Transverse colon (tissue), 4 donors: Measurements from ENCODE around the gene SNX5. TPM values are rescaled to one million over a fixed set of nuclear protein-coding genes. Genes with fewer than 3 reads are reported as not detected.
A peak's percentile ranks its signal among the peaks of the same experiment; 100 is the strongest.

ENCODE experiments used
- DNase-seq: peaks from one replicate; pipeline ENCODE4 v3.0.0-alpha.2; 2019
- H3K27ac ChIP-seq, 4 donors: fragments of 200-600 bp; sonication (generic); 2 replicates each; pipeline ENCODE4 v1.5.1; 2016 to 2018; ENCODE audit warnings: inconsistent platforms in 4 of 4
- H3K27me3 ChIP-seq: fragments of 200-600 bp; sonication (generic); 2 replicates; pipeline ENCODE4 v1.5.1; 2017; ENCODE audit warnings: inconsistent platforms
- H3K36me3 ChIP-seq, 4 donors: fragments of 200-600 bp; sonication (generic); 2 replicates each; pipeline ENCODE4 v1.5.1; 2017 to 2019; ENCODE audit warnings: inconsistent platforms in 4 of 4
- H3K4me1 ChIP-seq, 4 donors: fragments of 200-600 bp; sonication (generic); 2 replicates each; pipeline ENCODE4 v1.5.1; 2017 to 2020; ENCODE audit warnings: inconsistent platforms in 4 of 4
- H3K4me3 ChIP-seq, 4 donors: fragments of 200-600 bp; sonication (generic); 1 replicate in 1 of 4; 2 replicates in 3 of 4; pipeline versions ENCODE4 v1.5.1 to v1.6.1; 2017 to 2019; ENCODE audit warnings: inconsistent platforms in 4 of 4
- H3K9me3 ChIP-seq, 2 donors: fragments of 200-600 bp; sonication (generic); 2 replicates each; pipeline ENCODE4 v1.5.1; 2017 to 2019; ENCODE audit warnings: inconsistent platforms in 2 of 2
- EP300 ChIP-seq: sonication (generic); formaldehyde crosslinking; IDR thresholded peaks from one replicate; pipeline ENCODE4 v1.6.1; 2017; ENCODE audit warnings: antibody characterized with exemption, low read depth
- POLR2A ChIP-seq: fragments of 450-650 bp; IDR thresholded peaks from one replicate; pipeline ENCODE4 v1.6.1; 2016; ENCODE audit warnings: antibody characterized with exemption, mild to moderate bottlenecking, moderate library complexity
- POLR2AphosphoS5 ChIP-seq, 3 donors: sonication (generic); formaldehyde crosslinking; IDR thresholded peaks; one replicate each; pipeline ENCODE4 v1.6.1; 2016; ENCODE audit warnings: antibody characterized with exemption in 3 of 3
- WGBS, 2 donors: methylation state at CpG; one replicate each; pipeline ENCODE4 v1.1.5; 2018; ENCODE audit warnings: low coverage in 1 of 2; 5-methylcytosine and 5-hydroxymethylcytosine counted together
- in situ Hi-C, 4 donors: fragments of 200-750 bp; cut with MboI; loops; one replicate each; pipeline versions ENCODE4 v1.15.0 to v1.15.1; 2017; ENCODE audit warnings: low sequenced_read_pairs in 3 of 4, low pct_ligation_motif_present in 1 of 4, low pct_unique_long_range_greater_than_20kb in 1 of 4
- intact Hi-C: fragments of 100-400 bp; cut with DNase I; formaldehyde crosslinking; loops from one replicate; pipeline ENCODE4 v1.15.1; 2023; ENCODE audit warnings: low total_unique reads
- total RNA-seq, 4 donors: library from RNA; depleted of rRNA; stranded (reverse); fragments of >200 nt; gene quantifications; one replicate each; pipeline ENCODE4 v1.1.0, GENCODE V29; 2016
- TF ChIP-seq, protein P1 (sequence below), 5 experiments: fragments of 200-600 bp in 3 of 5; fragments of 450-650 bp in 2 of 5; sonication (generic) in 3 of 5; IDR thresholded peaks; 1 replicate in 2 of 5; 2 replicates in 3 of 5; pipeline ENCODE4 v1.5.1; 2016 to 2017; ENCODE audit warnings: antibody characterized with exemption in 5 of 5, inconsistent platforms in 3 of 5, mild to moderate bottlenecking in 2 of 5, moderate library complexity in 1 of 5

Gene SNX5
- total RNA-seq, 4 donors from 2014 or later, result 91.9 to 160 (median 122) TPM

DNA sequence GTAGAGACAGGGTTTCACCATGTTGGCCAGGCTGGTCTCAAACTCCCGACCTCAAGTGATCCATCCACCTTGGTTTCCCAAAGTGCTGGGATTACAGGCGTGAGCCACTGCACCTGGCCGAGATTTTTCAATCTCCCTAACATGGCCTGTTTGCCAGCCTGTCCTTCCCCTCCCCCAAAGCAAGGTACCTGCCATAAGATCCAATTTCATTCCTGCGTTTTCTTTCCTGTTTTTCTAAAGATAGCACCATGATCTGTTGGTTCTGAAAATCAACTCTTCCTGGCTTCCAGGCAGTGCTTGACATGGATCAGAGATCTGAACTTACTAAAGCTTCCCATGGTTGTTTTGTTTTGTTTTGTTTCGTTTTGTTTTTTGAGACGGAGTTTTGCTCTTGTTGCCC, 7.7 kb upstream of the SNX5 start:
- intact Hi-C loops, result no loop called here

DNA sequence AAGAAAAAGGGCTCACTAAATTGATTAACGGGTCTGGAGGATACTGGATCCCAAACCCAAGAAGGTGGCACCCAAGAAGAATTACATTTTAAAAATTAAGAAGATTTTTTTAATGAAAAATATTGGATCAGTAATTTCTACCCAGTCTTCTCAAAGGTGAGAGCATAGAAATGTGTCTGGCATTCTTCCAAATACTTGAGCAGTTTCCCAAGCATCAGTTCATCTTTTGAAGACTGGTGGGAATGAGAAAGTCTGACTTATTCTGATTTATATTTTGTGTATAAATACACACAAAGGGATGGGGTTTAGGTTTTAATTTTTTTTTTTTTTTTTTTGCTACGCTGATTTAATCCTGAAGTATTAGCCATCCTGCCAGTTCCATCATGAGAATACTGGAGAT, 3.5 kb upstream of the SNX5 start:
- peaks cover 0 to 5% (median 0%) of the 10 kb centered on the region in 4 donors for H3K36me3 ChIP-seq
- intact Hi-C loops (loop anchor here (5.0 kb wide), 1 partner anchor 170 kb away; no protein-coding TSS in a partner anchor), in situ Hi-C loops (no loop called here)
- no peaks in the 10 kb centered on the region for H3K27me3 ChIP-seq
- H3K9me3 ChIP-seq, result no peaks in the 10 kb centered on the region
- H3K27ac ChIP-seq, result peak overlapping the region in 3 of 4 donors; percentile 99 to 100 (median 99)
- no peak for DNase-seq
- no peak for TF ChIP-seq EP300
- TF ChIP-seq POLR2AphosphoS5 (IDR thresholded peaks at IDR 0.05), result no peak
- TF ChIP-seq, protein P1, sequence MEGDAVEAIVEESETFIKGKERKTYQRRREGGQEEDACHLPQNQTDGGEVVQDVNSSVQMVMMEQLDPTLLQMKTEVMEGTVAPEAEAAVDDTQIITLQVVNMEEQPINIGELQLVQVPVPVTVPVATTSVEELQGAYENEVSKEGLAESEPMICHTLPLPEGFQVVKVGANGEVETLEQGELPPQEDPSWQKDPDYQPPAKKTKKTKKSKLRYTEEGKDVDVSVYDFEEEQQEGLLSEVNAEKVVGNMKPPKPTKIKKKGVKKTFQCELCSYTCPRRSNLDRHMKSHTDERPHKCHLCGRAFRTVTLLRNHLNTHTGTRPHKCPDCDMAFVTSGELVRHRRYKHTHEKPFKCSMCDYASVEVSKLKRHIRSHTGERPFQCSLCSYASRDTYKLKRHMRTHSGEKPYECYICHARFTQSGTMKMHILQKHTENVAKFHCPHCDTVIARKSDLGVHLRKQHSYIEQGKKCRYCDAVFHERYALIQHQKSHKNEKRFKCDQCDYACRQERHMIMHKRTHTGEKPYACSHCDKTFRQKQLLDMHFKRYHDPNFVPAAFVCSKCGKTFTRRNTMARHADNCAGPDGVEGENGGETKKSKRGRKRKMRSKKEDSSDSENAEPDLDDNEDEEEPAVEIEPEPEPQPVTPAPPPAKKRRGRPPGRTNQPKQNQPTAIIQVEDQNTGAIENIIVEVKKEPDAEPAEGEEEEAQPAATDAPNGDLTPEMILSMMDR (IDR thresholded peaks at IDR 0.05), result no peak
- no peak for TF ChIP-seq POLR2A
- H3K4me3 ChIP-seq, result peak overlapping the region in 3 of 4 donors; percentile 88 to 95 (median 93)
- WGBS, 2 donors, result 29 to 51% methylated on average over 2 of the region's 2 CpGs
- peaks cover 16 to 48% (median 39%) of the 10 kb centered on the region in 4 donors for H3K4me1 ChIP-seq

More for the DNA sequence above, 7.7 kb upstream of the SNX5 start:
- Histone ChIP-seq H3K4me1 (peaks cover 9 to 35% (median 22%) of the 10 kb centered on the region in 4 donors), H3K27ac (no peak overlapping the region), H3K36me3 (peaks cover 0 to 5% (median 0%) of the 10 kb centered on the region in 4 donors), H3K4me3 (no peak overlapping the region), H3K27me3 (no peaks in the 10 kb centered on the region), H3K9me3 (no peaks in the 10 kb centered on the region)
- no peak for TF ChIP-seq POLR2AphosphoS5 (IDR thresholded peaks at IDR 0.05)
- TF ChIP-seq POLR2A, result no peak
- TF ChIP-seq EP300, result no peak
- TF ChIP-seq, protein P1 (IDR thresholded peaks at IDR 0.05), result no peak
- in situ Hi-C loops, result loop anchor here in 1 of 4 donors (25.0 kb wide), 1 partner anchor 464 kb away; no protein-coding TSS in a partner anchor
- WGBS, 2 donors, result 93 to 100% methylated on average over 2 to 6 of the region's 6 CpGs
- no peak for DNase-seq

- H3K27me3 ChIP-seq, result no peaks in the 10 kb centered on the region
- intact Hi-C loops (loop anchor here (5.0 kb wide), 1 partner anchor 171 kb away; no protein-coding TSS in a partner anchor), in situ Hi-C loops (no loop called here)
- peaks cover 16 to 53% (median 45%) of the 10 kb centered on the region in 4 donors for H3K4me1 ChIP-seq
- H3K36me3 ChIP-seq, result peaks cover 0 to under 1% (median 0%) of the 10 kb centered on the region in 4 donors
- WGBS, 2 donors, result 34 to 49% methylated on average over 7 of the region's 7 CpGs
- no peak for DNase-seq
- no peaks in the 10 kb centered on the region for H3K9me3 ChIP-seq
- no peak for TF ChIP-seq POLR2A
- no peak for TF ChIP-seq EP300
- peak overlapping the region in 3 of 4 donors; percentile 88 to 95 (median 93) for H3K4me3 ChIP-seq
- peak overlapping the region; percentile 97 to 100 (median 99) for H3K27ac ChIP-seq
Measured at GRCh38 chr20:17971300-17972013, 2.9 kb upstream of the SNX5 start.

DNA sequence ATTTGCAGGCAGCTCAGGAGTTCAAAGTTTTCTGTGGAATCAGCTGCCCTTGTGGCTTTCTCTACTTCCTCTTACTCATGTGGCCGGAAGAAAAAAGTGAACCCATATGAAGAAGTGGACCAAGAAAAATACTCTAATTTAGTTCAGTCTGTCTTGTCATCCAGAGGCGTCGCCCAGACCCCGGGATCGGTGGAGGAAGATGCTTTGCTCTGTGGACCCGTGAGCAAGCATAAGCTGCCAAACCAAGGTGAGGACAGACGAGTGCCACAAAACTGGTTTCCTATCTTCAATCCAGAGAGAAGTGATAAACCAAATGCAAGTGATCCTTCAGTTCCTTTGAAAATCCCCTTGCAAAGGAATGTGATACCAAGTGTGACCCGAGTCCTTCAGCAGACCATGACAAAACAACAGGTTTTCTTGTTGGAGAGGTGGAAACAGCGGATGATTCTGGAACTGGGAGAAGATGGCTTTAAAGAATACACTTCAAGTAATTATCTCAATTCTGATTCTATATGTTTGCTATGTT, 1.4 kb upstream of the SNX5 start:
- no peaks in the 10 kb centered on the region for H3K36me3 ChIP-seq
- 4% methylated on average over 8 to 9 of the region's 9 CpGs for WGBS, 2 donors
- peaks cover 21 to 56% (median 53%) of the 10 kb centered on the region in 4 donors for H3K4me1 ChIP-seq

More for the DNA sequence above, 1.4 kb upstream of the SNX5 start:
- TF ChIP-seq POLR2AphosphoS5 (IDR thresholded peaks at IDR 0.05) (peak in 2 of 3 donors; percentile 56 to 63), EP300 (no peak), POLR2A (peak; percentile 44)
- TF ChIP-seq, protein P1 (IDR thresholded peaks at IDR 0.05), result no peak
- no peaks in the 10 kb centered on the region for H3K9me3 ChIP-seq
- in situ Hi-C loops (no loop called here), intact Hi-C loops (loop anchor here (5.0 kb wide), 1 partner anchor 172 kb away; no protein-coding TSS in a partner anchor)
- peak; percentile 36 for DNase-seq
- H3K4me3 ChIP-seq, result peak overlapping the region; percentile 52 to 95 (median 90)
- no peaks in the 10 kb centered on the region for H3K27me3 ChIP-seq
- peak overlapping the region; percentile 97 to 100 (median 99) for H3K27ac ChIP-seq
